ENCODE data around the gene IL2RA.
"Not testable (repeated sequence)": the region's sequence is repeated elsewhere in the genome, so short reads cannot be mapped to it uniquely, and the experiment has no call there.

IL2RA gene

GRCh38 chr10:6056411-6057135 is 5.6 kb downstream of the IL2RA start:
- DNase-seq, result no peak

- DNase-seq, result no peak
Measured at GRCh38 chr10:6055929-6056328, 6.2 kb downstream of the IL2RA start.

DNA sequence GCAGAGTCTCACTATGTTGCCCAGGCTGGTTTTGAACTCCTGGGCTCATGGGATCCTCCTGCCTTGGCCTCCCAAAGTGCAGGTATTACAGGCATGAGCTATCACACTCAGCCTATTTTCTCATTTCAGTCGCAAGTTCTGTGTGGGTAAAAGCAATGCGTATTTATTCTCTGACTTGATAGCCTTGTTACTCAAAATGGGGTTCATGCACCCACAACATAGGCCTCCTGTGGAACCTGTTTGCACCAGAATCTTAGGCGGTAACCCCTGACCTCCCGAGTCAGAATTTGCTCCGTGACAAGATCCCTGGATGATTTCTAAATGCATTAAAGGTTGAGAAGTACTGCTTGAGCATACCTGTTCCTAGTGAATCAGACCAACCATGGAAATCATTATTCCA is 7.3 kb downstream of the IL2RA start:
- DNase-seq, result no peak

- DNase-seq, result peak; percentile 92
Measured at GRCh38 chr10:6053816-6054631, 8.1 kb downstream of the IL2RA start.

DNA sequence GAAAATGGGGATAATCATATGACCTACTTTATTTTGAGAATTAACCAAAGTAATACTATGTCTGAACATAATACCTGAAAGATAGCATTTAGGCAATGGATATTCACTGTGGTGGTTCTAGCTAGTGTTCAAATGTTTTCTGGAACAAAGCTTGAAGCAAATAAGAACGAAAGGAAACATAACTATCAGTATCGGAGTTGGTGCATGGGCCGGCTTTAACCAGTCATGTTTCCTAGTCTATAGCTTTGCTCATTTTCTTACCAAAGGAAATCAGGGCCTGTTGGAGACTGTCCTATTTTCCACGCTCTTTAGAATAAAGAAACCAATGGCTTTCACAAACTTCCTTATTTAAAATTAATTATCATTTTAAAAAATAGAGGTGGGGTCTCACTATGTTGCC is 8.9 kb downstream of the IL2RA start:
- DNase-seq, result no peak

DNA sequence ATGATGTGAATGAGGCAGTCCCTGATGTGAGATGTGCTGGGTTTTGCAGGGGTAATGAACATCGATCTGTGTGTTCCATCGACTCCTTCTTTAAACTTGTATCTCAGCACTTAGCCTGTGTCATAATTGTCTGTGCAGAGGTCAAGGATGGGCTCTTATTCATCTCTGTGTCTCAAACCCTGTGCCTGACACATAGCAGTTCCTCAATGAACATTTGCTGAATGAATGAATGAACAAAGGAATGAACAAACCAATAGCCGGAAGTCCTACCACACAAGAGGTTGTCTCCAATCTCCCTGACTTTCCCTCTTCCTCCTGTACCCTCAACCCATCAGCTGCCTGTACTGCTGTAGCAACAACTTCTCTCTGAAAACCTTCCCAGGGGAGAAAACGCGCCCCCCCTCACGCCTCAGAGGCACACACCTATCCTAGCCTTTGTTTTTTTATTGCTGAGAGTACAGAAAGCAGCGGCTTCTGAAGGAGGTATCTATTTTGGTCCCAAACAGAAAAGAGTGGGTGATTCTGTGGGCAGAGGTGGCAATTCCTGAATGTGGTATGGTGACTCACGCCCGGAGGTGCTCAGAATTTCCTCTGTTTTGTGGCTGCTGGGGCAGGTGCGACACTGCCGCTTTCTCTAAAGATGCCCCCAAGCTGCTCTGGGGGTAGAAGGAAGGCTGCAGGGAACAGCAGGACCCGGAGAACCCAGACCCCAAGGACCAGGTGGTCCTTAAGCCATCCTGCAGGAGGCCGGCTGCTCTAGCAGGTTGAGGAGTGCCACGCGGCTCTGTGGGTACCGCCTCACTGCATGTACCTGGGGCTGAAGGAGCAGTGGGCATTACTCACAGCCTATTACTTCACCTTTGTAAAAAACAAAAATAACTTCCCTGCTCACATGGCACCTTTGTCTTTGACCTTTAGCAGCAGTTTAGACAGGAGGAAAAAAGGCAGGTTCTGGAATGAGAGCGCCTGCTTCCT is 9.6 kb downstream of the IL2RA start:
- DNase-seq, result peak; percentile 83

GRCh38 chr10:6050801-6051445 is 11.2 kb downstream of the IL2RA start:
- DNase-seq, result peak; percentile 98

GRCh38 chr10:6049031-6049400 is 13.2 kb downstream of the IL2RA start:
- no peak for DNase-seq

DNA sequence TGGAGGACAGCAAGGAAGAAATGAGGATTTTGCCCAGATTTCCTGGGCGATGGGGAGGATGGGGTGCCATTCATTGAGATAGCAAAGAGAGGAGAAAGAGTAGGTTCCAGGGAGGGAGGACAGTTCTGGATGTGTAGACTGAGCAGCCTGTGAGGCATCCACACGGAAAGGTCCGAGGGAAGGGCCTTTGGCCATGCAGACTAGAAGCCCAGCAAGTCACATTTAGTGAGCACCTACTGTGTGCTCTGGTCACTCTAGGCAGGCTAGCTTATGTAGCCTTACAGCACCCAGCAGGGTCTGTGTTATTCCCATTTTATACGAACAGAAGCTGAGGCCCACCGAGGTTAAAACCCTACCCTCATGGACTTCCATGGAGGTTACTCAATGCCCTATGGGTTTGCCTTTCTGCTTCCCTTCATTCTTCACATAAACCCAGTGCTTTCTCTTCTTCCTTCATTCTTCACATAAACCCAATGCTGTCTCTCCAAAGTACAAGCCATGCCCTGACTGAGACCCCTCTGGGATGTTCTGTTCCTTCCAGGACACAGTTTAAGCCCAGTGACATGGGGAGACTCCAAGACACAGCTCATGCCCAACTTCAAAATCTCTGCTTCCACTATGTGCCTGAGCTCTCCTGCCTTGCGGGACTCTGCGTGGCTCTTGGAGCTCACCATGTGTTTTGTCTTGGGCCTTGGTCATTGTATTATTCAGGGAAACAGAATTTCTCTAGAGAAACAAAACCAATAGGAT is 13.7 kb downstream of the IL2RA start:
- no peak for DNase-seq

DNA sequence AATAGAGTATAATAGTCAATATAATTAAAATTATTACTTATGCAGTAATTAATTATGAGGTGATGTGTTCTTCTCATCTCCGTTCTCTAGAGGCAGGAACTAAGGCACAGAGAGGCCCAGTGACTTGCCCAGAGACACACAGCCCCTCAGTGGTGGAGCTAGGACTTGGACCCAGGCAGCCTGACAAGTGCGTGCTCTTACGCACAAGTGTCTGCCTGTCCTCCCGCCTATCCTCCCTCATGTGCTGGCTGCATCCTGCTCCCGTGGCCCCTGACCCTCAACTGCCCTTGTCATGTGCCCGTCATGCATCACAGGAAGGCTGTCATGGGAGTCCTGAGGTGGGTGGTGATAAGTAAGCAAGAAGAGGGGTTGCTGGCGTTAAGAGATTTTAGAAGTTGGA is 14.3 kb downstream of the IL2RA start:
- no peak for DNase-seq

DNA sequence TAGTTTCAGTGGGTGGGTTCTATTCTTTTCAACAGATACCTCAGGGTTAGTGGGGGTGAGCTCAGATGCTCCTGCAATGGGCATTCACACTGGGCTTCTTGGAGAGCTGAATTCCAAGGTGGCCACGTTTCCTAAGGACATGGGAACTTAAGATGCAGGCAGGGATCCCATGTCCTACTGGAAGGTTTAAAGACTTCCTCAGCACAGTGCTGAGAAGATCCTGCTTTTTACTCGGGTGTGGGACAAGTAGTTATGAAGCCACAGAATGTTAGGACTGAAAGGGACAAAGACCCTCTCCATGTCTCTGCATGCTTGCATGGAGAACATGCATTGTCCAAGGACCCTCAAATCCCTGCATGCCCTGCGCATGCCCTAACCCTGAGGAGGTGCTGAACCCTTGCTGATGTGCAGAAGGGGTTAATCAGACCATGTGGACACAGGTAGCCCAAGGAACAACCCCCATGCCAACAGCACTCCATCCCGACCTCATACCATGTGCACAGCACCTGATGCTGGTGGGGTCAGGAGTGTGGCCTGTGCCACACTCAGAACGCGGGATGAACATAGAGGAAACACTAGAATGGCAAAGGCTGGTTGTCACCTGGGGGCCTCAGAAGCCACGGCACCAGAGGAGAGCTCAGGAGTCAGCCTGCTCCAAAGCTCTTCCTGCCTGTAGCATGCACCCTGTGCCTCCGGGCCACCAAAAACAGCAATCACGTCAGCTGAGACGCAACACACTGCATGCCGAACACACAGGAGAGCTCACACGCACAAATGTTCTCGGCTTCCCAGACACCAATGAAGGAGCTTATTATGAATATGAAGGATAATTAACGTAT is 15.2 kb downstream of the IL2RA start:
- no peak for DNase-seq

DNA sequence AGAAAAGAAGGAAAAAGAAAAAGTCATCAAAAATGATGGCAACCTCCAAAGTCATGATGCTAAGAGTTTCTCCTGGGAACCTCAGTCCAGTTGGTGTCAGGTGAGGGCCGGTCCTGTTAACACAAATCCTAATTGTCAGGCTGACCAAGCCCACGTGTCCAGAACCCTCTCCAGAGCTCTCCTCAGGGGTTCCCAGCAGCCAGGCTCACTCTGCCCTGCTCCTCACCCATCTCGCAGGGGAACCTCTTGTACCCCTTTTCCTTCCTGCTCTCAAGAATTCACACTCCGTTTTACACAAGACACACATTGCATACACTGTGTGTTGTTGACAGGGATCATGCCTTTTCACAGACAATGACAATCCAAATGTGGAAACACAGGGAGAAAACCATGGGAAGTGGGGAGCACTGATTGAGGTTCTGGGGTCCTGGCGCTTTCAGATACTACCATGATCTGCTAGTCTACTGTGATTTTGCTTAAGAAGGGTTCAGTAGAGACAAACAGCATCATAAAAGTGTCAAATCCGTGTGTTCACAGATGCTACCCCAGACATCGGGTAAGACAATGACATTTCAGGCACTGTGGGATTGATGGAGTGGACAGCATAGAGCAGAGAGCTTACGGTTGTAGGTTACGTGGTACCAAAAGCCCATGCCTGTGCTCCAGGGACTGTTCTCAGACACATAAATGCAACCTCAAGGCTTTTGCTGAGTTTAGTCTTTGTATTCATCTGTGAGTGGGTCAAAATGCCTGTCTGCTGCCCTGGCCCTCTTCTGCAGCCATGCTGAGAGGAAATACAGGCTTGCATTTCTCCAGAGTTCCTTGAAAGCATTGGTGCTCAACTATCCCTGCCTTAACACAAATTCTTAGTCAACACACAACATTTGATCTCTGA is 16.0 kb downstream of the IL2RA start:
- DNase-seq, result no peak

GRCh38 chr10:6045314-6045848 is 16.8 kb downstream of the IL2RA start:
- no peak for DNase-seq

- DNase-seq, result peak; percentile 43
Measured at GRCh38 chr10:6044751-6045313, 17.3 kb downstream of the IL2RA start.

GRCh38 chr10:6044060-6044459 is 18.1 kb downstream of the IL2RA start:
- no peak for DNase-seq

DNA sequence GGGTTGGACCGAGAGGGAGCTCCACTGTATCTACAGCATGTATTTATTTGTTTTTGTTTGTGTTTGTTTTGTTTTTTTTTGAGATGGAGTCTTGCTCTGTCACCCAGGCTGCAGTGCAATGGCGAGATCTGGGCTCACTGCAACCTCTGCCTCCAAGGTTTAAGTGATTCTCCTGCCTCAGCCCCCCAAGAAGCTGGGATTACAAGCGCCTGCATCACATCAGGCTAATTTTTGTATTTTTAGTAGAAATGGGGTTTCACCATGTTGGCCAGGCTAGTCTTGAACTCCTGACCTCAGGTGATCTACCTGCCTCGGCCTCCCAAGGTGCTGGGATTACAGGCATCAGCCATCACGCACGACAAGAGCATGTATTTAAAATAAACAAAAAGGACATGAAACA is 18.8 kb downstream of the IL2RA start:
- not testable (repeated sequence) for DNase-seq

DNA sequence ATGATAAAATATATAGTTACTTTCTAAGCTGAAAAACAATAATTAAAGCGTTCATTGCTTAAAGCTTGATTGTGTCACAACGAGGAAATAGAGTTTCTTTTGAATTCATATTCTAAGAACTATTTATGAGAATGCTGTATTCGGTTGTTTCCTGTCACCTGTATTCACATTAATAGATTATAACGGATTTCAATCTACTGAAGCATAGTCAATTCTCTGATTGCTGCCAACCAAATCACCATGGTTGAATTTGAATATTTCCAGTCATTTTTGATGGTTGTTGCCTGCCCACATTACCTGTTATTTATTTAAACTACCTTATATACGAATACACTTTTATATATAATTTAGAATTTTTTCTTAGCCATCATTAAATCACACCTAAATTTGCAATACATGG is 22.0 kb downstream of the IL2RA start:
- DNase-seq, result no peak

GRCh38 chr10:6039711-6040110 is 22.5 kb downstream of the IL2RA start:
- DNase-seq, result no peak

DNA sequence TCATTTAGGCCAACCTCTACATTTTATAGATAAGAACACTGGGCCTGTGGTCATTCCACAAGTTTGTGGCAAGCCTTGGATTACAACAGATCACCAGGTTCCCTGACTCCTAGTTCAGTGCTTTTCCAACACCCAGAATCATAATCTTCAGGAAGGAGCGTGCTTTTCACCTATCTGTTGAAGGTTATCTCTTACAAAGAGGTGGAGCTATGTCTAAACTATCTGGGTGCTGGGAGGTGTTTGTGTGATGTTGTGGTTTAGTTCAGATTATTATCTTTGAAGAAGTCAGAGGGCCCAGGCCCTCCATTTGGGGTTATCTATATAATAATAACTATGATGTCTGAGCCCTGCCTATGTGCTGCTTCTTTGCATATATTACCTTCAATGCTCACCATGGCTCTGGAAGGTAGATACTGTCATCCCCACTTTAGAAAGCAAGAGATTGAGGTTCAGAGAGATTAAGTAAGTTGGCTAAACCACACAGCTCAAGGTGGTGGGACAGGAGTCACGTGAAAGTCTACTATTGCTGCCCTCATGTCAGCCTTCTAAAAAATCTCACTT is 24.0 kb downstream of the IL2RA start:
- no peak for DNase-seq

Measured in inflammatory macrophage treated with lipopolysaccharide for 4 hours (primary cell).